AG09319 (cell line): ENCODE results near the gene KCNAB1.

ENCODE experiments used
- DNase-seq: peaks from one replicate; pipeline ENCODE4 v3.0.0-alpha.2; 2010; ENCODE audit warnings: low read depth; ENCODE audit errors: extremely low read depth
- TF ChIP-seq, protein P1 (sequence below): IDR thresholded peaks from 2 replicates; pipeline ENCODE4 v1.5.1; 2011; ENCODE audit warnings: low read depth, mild to moderate bottlenecking, inconsistent platforms, low read length, moderate library complexity

The KCNAB1 gene

DNA sequence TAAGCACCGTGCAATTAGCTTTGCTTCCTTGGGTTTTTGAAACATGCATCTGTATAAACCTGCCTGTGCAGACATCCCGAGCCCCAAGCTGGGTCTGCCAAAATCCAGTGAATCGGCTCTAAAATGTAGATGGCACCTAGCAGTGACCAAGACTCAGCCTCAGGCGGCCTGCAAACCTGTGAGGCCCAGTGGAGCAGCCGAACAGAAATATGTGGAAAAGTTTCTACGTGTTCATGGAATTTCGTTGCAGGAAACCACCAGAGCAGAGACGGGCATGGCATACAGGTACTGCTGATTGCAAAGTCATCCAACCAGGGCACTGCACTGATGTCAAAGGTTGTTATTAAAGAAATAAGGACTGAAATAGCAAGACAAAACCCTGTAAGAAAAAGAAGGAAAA lies 22.8 kb downstream of the KCNAB1 start:
- TF ChIP-seq, protein P1, sequence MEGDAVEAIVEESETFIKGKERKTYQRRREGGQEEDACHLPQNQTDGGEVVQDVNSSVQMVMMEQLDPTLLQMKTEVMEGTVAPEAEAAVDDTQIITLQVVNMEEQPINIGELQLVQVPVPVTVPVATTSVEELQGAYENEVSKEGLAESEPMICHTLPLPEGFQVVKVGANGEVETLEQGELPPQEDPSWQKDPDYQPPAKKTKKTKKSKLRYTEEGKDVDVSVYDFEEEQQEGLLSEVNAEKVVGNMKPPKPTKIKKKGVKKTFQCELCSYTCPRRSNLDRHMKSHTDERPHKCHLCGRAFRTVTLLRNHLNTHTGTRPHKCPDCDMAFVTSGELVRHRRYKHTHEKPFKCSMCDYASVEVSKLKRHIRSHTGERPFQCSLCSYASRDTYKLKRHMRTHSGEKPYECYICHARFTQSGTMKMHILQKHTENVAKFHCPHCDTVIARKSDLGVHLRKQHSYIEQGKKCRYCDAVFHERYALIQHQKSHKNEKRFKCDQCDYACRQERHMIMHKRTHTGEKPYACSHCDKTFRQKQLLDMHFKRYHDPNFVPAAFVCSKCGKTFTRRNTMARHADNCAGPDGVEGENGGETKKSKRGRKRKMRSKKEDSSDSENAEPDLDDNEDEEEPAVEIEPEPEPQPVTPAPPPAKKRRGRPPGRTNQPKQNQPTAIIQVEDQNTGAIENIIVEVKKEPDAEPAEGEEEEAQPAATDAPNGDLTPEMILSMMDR = no peak
- no peak for DNase-seq

DNA sequence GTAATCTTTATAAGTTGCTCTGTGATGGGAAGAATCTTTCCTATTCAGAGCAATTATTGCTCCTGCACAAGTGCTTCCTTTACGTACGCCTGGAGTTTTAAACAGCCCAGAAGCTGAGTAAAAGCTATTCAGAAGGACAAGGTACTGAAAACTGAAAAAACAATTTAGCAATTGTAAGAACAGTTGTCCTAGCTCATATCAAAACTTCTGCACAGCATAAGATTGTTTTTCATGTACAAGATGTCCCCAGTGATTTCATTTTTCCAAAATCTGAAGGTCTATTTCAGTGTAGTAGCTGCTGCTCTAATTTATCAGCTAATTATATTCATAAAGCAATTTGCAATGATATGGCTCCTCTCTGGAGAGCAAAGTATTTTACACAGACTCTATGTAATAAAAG lies 23.7 kb downstream of the KCNAB1 start:
- TF ChIP-seq, protein P1 = no peak

DNA sequence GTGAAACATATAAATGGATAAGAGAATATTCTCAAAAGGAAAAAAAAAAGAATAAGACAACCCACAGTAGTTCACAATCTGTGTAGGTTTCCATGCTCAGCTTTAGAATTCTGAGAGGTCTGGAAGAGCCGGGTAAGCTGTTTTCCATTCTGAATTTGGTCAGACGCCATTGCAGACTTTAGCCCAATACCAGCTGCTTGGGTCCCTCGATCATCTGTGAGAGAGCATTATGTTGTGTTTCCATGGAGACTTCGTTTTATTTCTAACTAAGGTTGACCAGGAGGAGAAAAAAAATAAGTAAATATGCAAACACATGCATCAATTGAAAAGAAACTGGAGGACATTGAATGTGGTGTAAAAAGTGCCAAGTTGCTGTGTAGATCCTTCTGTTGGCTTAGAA lies 25.5 kb downstream of the KCNAB1 start:
- no peak for DNase-seq
- TF ChIP-seq, protein P1 = no peak

More for the DNA sequence above, 23.7 kb downstream of the KCNAB1 start:
- no peak for DNase-seq

DNA sequence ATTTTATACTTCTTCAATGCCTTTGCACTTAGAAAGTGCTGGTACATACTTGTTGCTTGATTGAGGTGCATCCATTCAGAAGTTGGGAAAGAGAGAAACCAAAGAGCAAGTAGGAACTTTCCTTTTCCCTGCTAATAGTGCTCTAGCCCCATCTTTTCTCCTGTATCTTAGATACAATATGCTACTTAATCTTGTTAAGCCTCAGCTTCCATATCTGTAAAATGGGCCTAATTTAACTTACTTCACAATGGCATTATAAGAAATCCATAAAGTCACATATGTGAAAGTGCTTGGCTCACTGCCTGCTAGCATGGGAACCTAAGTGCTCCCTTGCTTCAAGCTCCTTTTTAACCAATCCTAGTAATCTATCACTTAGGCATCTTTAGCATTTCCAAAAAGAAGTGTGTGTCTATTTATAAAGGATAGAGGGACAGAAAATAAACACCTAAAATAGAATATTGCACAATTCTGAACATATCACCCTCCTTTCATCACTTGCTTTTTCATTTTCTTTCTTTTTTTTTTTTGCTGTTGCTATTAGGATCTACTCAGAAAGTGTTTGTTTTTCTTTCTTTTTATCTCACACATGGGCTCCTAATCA lies 28.1 kb downstream of the KCNAB1 start:
- TF ChIP-seq, protein P1 = no peak
- DNase-seq = no peak

DNA sequence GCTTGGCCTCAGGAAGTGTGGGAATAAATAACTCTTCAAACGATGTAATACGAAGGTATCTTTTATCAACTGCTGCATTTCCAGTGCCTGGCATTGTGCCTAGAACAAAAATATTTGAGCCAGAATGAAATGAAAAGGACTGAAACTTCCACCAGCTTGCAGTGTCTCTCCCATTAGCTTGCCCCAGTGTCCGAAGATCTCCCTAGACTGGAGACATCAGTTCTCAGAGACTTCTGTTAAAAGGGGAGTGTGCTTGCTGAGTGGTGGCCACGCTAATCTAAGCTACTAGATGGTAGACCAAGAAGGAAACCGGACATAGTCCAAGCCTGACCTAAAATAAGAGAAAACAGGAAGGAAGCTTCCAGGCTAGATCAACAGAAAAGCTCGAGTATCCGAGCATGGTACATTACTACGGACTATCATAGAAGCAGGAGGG lies 28.6 kb downstream of the KCNAB1 start:
- TF ChIP-seq, protein P1 = no peak
- no peak for DNase-seq

DNA sequence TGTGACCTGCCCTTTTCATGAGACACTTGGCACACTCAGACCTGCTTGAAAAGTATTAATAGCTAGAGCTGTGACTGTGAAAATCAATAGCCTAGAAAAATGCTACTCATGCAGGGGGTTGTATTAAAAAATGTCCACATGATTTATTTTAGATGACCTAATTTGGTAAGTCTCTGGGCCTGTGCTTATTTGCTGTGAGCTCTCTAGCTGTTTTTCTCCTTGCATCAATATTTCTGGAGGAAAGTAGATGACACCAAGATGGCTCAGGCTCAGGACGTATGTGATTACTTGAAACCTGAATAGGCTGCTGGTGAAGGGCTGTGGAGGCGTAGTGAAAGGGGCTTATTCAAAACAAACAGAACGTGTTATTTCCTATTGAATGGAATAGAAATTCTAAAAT lies 29.5 kb downstream of the KCNAB1 start:
- TF ChIP-seq, protein P1 = no peak
- DNase-seq = no peak

DNA sequence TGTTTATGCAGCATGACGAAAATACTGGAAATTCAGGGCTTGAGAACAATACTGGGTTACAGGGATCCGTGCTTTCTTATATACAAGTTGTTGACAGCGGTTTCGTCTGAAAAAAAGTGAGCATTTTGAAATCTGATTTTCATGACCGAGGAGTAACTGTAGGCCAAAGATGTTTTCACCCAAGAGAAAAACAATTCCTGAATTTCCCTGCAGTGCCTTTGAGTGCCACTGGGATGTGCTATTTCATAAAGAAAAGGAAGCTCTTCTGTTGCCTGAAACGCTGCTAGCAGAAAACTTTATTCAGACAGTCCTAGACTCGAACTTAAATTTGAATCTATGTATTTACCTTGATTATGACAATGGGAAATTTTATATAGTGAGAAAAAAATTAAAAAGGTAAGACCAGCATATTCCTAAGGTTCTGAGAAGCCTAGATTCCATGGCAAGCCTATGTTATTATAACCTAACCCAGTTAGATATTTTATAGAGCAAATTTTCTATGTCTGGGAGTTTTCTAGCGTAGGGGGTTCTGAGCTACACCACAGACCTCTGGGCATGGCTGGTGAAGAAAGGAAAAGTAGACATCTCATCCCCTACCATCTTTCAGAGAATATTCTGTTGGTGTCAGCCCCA lies 30.2 kb downstream of the KCNAB1 start:
- peak; percentile 40 for DNase-seq
- TF ChIP-seq, protein P1 = peak; percentile 90
